HEK293 (cell line): ENCODE measurements around the gene USP26.
"Not testable (repeated sequence)": the region's sequence is repeated elsewhere in the genome, so short reads cannot be mapped to it uniquely, and the experiment has no call there.

ENCODE experiments used
- CTCF ChIP-seq: fragments of 450-650 bp; formaldehyde crosslinking; IDR thresholded peaks from 2 replicates; pipeline ENCODE4 v1.5.1; 2016; ENCODE audit warnings: missing biosample characterization, missing genetic modification characterization
- HOXD13 ChIP-seq: sonication (generic); formaldehyde crosslinking; IDR thresholded peaks from 2 replicates; pipeline ENCODE4 v1.8.0; 2022; ENCODE audit warnings: missing genetic modification reagents, borderline replicate concordance
- KLF1 ChIP-seq: fragments of 450-650 bp; formaldehyde crosslinking; IDR thresholded peaks from 2 replicates; pipeline ENCODE4 v1.5.1; 2016; ENCODE audit warnings: missing biosample characterization, missing genetic modification characterization
- REST ChIP-seq: fragments of 450-650 bp; formaldehyde crosslinking; IDR thresholded peaks from 2 replicates; pipeline ENCODE4 v1.5.1; 2016; ENCODE audit warnings: missing biosample characterization, missing genetic modification characterization
- ZBTB21 ChIP-seq: fragments of 450-650 bp; formaldehyde crosslinking; IDR thresholded peaks from 2 replicates; pipeline ENCODE4 v1.5.1; 2017; ENCODE audit warnings: missing biosample characterization, missing genetic modification characterization
- ZBTB7A ChIP-seq: fragments of 450-650 bp; formaldehyde crosslinking; IDR thresholded peaks from 2 replicates; pipeline ENCODE4 v1.5.1; 2016; ENCODE audit warnings: low read depth, missing biosample characterization, missing genetic modification characterization
- ZNF580 ChIP-seq: fragments of 450-650 bp; formaldehyde crosslinking; IDR thresholded peaks from 2 replicates; pipeline ENCODE4 v1.5.1; 2016; ENCODE audit warnings: missing biosample characterization, missing genetic modification characterization
- ZNF610 ChIP-seq: fragments of 450-650 bp; formaldehyde crosslinking; IDR thresholded peaks from 2 replicates; pipeline ENCODE4 v1.5.1; 2016; ENCODE audit warnings: missing biosample characterization, missing genetic modification characterization, borderline replicate concordance

GRCh38 chrX:133077856-133078255 lies 19.1 kb downstream of the USP26 start:
- TF ChIP-seq ZNF610; REST (tag by site-specific recombination); CTCF (tag by site-specific recombination); ZNF580 (tag by site-specific recombination); ZBTB7A (tag by site-specific recombination); HOXD13; KLF1 (tag by site-specific recombination); ZBTB21: not testable (repeated sequence)
